Activated CD8-positive, alpha-beta T cell treated with anti-CD3 and anti-CD28 coated beads, Interleukin-2, amount 10 ng/mL, durations not matched to agents 7 days and 5 days (primary cell): ENCODE data around the gene GNG2. TPM values are rescaled to one million over a fixed set of nuclear protein-coding genes. Genes with fewer than 3 reads are reported as not detected.
A peak's percentile ranks its signal among the peaks of the same experiment; 100 is the strongest.

Source experiments
- ATAC-seq: fragments of 150-1000 bp; cut with Tn5 transposase; one replicate; pipeline ENCODE4 v1.10.0; 2021; ENCODE audit warnings: moderate library complexity
- CTCF ChIA-PET: fragments of 350-600 bp; sonication (Branson Sonifier 250); formaldehyde crosslinking; loops from one replicate; lab custom pipeline; 2021; ENCODE audit warnings: antibody characterized with exemption; lab: Charles Lee
- POLR2A ChIA-PET: fragments of 350-600 bp; sonication (Branson Sonifier 250); formaldehyde crosslinking; loops from one replicate; lab custom pipeline; 2021; ENCODE audit warnings: antibody characterized with exemption; lab: Charles Lee
- DNase-seq: peaks from one replicate; pipeline ENCODE4 v3.0.0-alpha.2; 2020
- H3K27ac Mint-ChIP-seq: one replicate; pipeline ENCODE4 v1.8.0; 2021; ENCODE audit warnings: mild to moderate bottlenecking, mixed read lengths
- H3K27me3 Mint-ChIP-seq: one replicate; pipeline ENCODE4 v1.8.0; 2021; ENCODE audit warnings: low read depth, mixed read lengths
- H3K36me3 Mint-ChIP-seq: one replicate; pipeline ENCODE4 v1.8.0; 2021; ENCODE audit warnings: low read depth, mixed read lengths
- H3K4me1 Mint-ChIP-seq: one replicate; pipeline ENCODE4 v1.8.0; 2021; ENCODE audit warnings: low read depth, mixed read lengths
- H3K4me3 Mint-ChIP-seq: one replicate; pipeline ENCODE4 v1.8.0; 2021; ENCODE audit warnings: mild to moderate bottlenecking, mixed read lengths
- H3K9me3 Mint-ChIP-seq: one replicate; pipeline ENCODE4 v1.8.0; 2022; ENCODE audit warnings: mixed read lengths; ENCODE audit not compliant: insufficient read depth
- total RNA-seq, 2 experiments: library from RNA; stranded (reverse); gene quantifications; one replicate each; pipeline ENCODE4 v1.2.3, GENCODE V29; 2021

The GNG2 gene
- total RNA-seq, 2 experiments from 2014 or later = 293 to 302 TPM

- Mint-ChIP-seq H3K27me3 (no peaks in the 10 kb centered on the region), H3K4me3 (no peak overlapping the region), H3K4me1 (peaks cover 19% of the 10 kb centered on the region), H3K36me3 (peaks cover 58% of the 10 kb centered on the region), H3K27ac (no peak overlapping the region), H3K9me3 (no peaks in the 10 kb centered on the region)
- ChIA-PET POLR2A (no interaction called here), CTCF (interaction anchor here (0.6 to 2.8 kb wide), 27 partner anchors 9 to 294 kb away, joined by 3 to 18 read pairs (median 4); partner anchors contain the start of genes NID2 and PTGDR)
- DNase-seq = peak; percentile 50
- ATAC-seq = no peak
Measured at GRCh38 chr14:51996148-51996746, 135.8 kb downstream of the GNG2 start.

DNA sequence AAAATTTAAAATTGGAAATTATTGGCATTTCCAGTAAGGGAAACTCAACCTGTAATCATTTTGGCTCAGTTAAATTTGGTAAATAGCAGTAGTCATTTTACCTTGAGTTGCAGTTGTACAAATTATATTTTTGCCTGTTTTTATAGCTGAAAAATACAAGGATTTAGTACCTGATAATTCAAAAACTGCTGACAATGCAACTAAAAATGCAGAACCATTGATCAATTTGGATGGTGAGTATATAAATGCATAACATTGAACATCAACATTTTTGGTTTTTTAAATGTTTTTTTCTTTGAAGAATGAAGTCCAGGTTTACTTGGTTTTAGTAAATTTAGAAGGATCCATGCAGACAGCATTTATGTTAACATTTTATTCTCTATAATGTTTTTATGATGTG, 137.9 kb downstream of the GNG2 start:
- CTCF ChIA-PET = no interaction called here
- H3K4me1 Mint-ChIP-seq = peaks cover 8% of the 10 kb centered on the region
- no peak overlapping the region for H3K27ac Mint-ChIP-seq
- DNase-seq (no peak), ATAC-seq (no peak)
- H3K36me3 Mint-ChIP-seq = peaks cover 65% of the 10 kb centered on the region
- POLR2A ChIA-PET = no interaction called here
- H3K9me3 Mint-ChIP-seq = no peaks in the 10 kb centered on the region
- no peak overlapping the region for H3K4me3 Mint-ChIP-seq
- no peaks in the 10 kb centered on the region for H3K27me3 Mint-ChIP-seq

GRCh38 chr14:51999084-51999483, 138.7 kb downstream of the GNG2 start:
- DNase-seq = no peak
- ChIA-PET CTCF (interaction anchor here (1.1 kb wide), 1 partner anchor 134 kb away, joined by 3 read pairs; no protein-coding TSS in a partner anchor), POLR2A (no interaction called here)
- Mint-ChIP-seq H3K4me3 (no peak overlapping the region), H3K27me3 (no peaks in the 10 kb centered on the region), H3K4me1 (peaks cover 3% of the 10 kb centered on the region), H3K36me3 (peaks cover 62% of the 10 kb centered on the region), H3K9me3 (no peaks in the 10 kb centered on the region), H3K27ac (no peak overlapping the region)
- ATAC-seq = no peak

GRCh38 chr14:52000019-52000582, 139.7 kb downstream of the GNG2 start:
- H3K4me1 Mint-ChIP-seq = peaks cover 3% of the 10 kb centered on the region
- CTCF ChIA-PET = no interaction called here

GRCh38 chr14:52000696-52001095, 140.3 kb downstream of the GNG2 start:
- Mint-ChIP-seq H3K4me1 (peaks cover 3% of the 10 kb centered on the region), H3K4me3 (no peak overlapping the region), H3K27me3 (no peaks in the 10 kb centered on the region), H3K36me3 (peaks cover 65% of the 10 kb centered on the region), H3K9me3 (no peaks in the 10 kb centered on the region), H3K27ac (no peak overlapping the region)
- DNase-seq (no peak), ATAC-seq (no peak)
- CTCF ChIA-PET = no interaction called here
- POLR2A ChIA-PET = no interaction called here

More at GRCh38 chr14:52000019-52000582, 139.7 kb downstream of the GNG2 start:
- no peak overlapping the region for H3K27ac Mint-ChIP-seq
- DNase-seq (no peak), ATAC-seq (no peak)
- peaks cover 63% of the 10 kb centered on the region for H3K36me3 Mint-ChIP-seq
- no peaks in the 10 kb centered on the region for H3K9me3 Mint-ChIP-seq
- H3K4me3 Mint-ChIP-seq = no peak overlapping the region
- POLR2A ChIA-PET = no interaction called here
- H3K27me3 Mint-ChIP-seq = no peaks in the 10 kb centered on the region

DNA sequence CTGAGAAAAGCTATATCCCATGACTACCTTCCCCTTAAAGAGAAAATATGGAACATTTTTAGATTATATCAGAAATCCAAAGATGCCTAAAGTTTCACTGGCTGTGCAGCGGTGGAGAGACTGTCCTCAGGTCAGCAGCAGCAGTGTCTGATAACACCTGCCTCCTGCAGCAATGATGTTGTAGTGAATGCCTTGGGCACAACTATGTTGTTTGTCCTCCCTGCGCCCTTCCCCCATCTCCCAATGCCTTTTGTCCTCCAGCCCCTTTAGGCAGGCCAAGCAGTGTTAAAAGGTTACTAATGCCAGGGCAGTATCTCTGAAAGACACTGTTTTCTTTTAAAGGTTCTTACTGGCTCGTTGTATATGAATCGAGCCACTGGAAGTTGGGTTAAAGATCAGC, 142.1 kb downstream of the GNG2 start:
- ChIA-PET POLR2A (interaction anchor here (0.6 kb wide), 1 partner anchor 17 kb away, joined by 3 read pairs; no protein-coding TSS in a partner anchor), CTCF (interaction anchor here (0.7 kb wide), 1 partner anchor 9 kb away, joined by 3 read pairs; no protein-coding TSS in a partner anchor)
- Mint-ChIP-seq H3K27ac (no peak overlapping the region), H3K27me3 (no peaks in the 10 kb centered on the region), H3K4me3 (no peak overlapping the region), H3K36me3 (peaks cover 64% of the 10 kb centered on the region), H3K4me1 (no peaks in the 10 kb centered on the region), H3K9me3 (no peaks in the 10 kb centered on the region)
- no peak for ATAC-seq
- no peak for DNase-seq

DNA sequence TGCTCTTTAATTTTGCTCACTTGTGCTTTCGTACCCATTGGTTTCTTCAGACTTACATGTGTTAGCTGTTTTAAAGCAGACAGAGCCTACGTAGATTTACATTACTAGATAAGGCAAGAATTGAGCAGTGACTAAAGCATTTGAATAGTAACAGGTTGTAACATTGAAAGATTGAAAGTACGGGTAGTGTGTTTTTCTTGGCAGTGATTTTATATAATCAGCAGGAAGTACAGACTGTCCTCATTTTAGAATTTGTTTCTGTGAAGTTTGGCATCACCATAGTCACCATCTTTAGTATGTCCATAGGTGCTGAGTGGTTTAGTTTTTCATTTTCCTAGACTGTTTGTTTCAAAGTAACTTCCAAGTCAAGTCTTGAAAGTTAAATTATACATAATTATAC, 142.9 kb downstream of the GNG2 start:
- Mint-ChIP-seq H3K27ac (no peak overlapping the region), H3K4me3 (no peak overlapping the region), H3K36me3 (peaks cover 67% of the 10 kb centered on the region), H3K9me3 (no peaks in the 10 kb centered on the region), H3K4me1 (no peaks in the 10 kb centered on the region), H3K27me3 (no peaks in the 10 kb centered on the region)
- ChIA-PET CTCF (no interaction called here), POLR2A (interaction anchor here (0.6 kb wide), 1 partner anchor 16 kb away, joined by 3 read pairs; no protein-coding TSS in a partner anchor)
- ATAC-seq = no peak
- no peak for DNase-seq

- ChIA-PET CTCF (interaction anchor here (0.5 to 2.3 kb wide), 3 partner anchors 10 to 666 kb away, joined by 3 to 10 read pairs (median 6); no protein-coding TSS in a partner anchor), POLR2A (no interaction called here)
- no peak for ATAC-seq
- Mint-ChIP-seq H3K4me3 (no peak overlapping the region), H3K4me1 (no peaks in the 10 kb centered on the region), H3K36me3 (peaks cover 64% of the 10 kb centered on the region), H3K27ac (no peak overlapping the region), H3K27me3 (no peaks in the 10 kb centered on the region), H3K9me3 (no peaks in the 10 kb centered on the region)
- DNase-seq = no peak
Measured at GRCh38 chr14:52005625-52006024, 145.2 kb downstream of the GNG2 start.

- ATAC-seq (no peak), DNase-seq (no peak)
- H3K4me1 Mint-ChIP-seq = no peaks in the 10 kb centered on the region
- H3K4me3 Mint-ChIP-seq = no peak overlapping the region
- ChIA-PET POLR2A (no interaction called here), CTCF (interaction anchor here (0.9 to 2.3 kb wide), 4 partner anchors 10 to 28 kb away, joined by 3 to 10 read pairs (median 5); no protein-coding TSS in a partner anchor)
- H3K36me3 Mint-ChIP-seq = peaks cover 69% of the 10 kb centered on the region
- H3K9me3 Mint-ChIP-seq = no peaks in the 10 kb centered on the region
- no peaks in the 10 kb centered on the region for H3K27me3 Mint-ChIP-seq
- H3K27ac Mint-ChIP-seq = no peak overlapping the region
Measured at GRCh38 chr14:52006361-52006760, 145.9 kb downstream of the GNG2 start.

GRCh38 chr14:52007211-52007610, 146.8 kb downstream of the GNG2 start:
- peaks cover 66% of the 10 kb centered on the region for H3K36me3 Mint-ChIP-seq
- no peaks in the 10 kb centered on the region for H3K4me1 Mint-ChIP-seq
- ATAC-seq (no peak), DNase-seq (no peak)
- ChIA-PET CTCF (interaction anchor here (1.9 to 2.3 kb wide), 3 partner anchors 11 to 29 kb away, joined by 4 to 10 read pairs (median 6); no protein-coding TSS in a partner anchor), POLR2A (no interaction called here)
- no peaks in the 10 kb centered on the region for H3K27me3 Mint-ChIP-seq
- H3K4me3 Mint-ChIP-seq = no peak overlapping the region
- no peak overlapping the region for H3K27ac Mint-ChIP-seq
- no peaks in the 10 kb centered on the region for H3K9me3 Mint-ChIP-seq

DNA sequence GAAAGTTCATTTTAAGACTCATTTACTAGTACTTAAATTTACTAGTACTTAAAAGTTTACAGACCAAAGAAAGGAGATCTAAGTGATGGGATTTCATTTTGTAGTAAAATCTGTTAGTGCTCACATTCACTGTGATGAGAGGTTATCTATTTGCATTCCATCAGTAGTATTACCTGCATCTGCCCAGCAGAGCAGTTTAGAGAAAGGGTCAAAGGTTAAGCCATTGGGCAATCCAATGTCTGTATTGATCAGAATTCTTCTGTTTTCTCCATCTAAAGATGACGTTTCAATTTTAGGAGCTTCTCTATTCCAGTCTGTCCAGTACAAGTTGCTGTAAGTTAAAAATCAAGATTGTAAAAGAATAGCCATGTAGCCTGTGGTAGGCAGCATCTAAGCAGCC, 147.2 kb downstream of the GNG2 start:
- DNase-seq (no peak), ATAC-seq (no peak)
- no peaks in the 10 kb centered on the region for H3K4me1 Mint-ChIP-seq
- H3K4me3 Mint-ChIP-seq = no peak overlapping the region
- peaks cover 62% of the 10 kb centered on the region for H3K36me3 Mint-ChIP-seq
- POLR2A ChIA-PET = no interaction called here
- H3K27ac Mint-ChIP-seq = no peak overlapping the region
- H3K27me3 Mint-ChIP-seq = no peaks in the 10 kb centered on the region
- H3K9me3 Mint-ChIP-seq = no peaks in the 10 kb centered on the region
- CTCF ChIA-PET = interaction anchor here (1.9 to 2.1 kb wide), 2 partner anchors 12 to 13 kb away, joined by 4 to 10 read pairs; no protein-coding TSS in a partner anchor

DNA sequence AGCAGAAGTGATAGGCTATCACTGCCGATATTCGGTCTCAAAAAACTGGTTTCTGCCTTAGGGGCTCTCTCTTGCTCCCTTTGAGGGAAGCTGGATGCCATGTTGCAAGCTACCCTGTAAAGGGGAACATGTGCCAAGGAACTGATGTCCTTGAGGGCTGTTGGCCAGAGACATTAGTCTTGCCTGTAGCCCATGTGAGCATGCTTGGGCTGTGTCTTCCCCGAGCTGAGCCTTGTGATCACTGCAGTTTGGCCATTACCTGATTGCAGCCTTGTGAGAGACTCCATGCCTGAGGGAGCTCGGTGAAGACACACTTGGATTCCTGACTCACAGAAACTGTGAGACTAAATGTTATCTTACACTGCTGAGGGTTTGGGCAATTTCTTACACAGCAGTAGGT, 147.7 kb downstream of the GNG2 start:
- CTCF ChIA-PET = interaction anchor here (1.1 to 1.7 kb wide), 3 partner anchors 12 to 18 kb away, joined by 3 to 5 read pairs (median 4); no protein-coding TSS in a partner anchor
- peaks cover 60% of the 10 kb centered on the region for H3K36me3 Mint-ChIP-seq

More for the DNA sequence above, 147.7 kb downstream of the GNG2 start:
- POLR2A ChIA-PET = no interaction called here
- no peaks in the 10 kb centered on the region for H3K9me3 Mint-ChIP-seq
- no peak overlapping the region for H3K4me3 Mint-ChIP-seq
- H3K27me3 Mint-ChIP-seq = no peaks in the 10 kb centered on the region
- ATAC-seq (no peak), DNase-seq (no peak)
- H3K27ac Mint-ChIP-seq = no peak overlapping the region
- H3K4me1 Mint-ChIP-seq = no peaks in the 10 kb centered on the region
